HG02798 (cell line): ENCODE results near the gene SMARCB1.

Experiments used
- ATAC-seq: cut with Tn5 transposase; IDR thresholded peaks from one replicate; pipeline ENCODE4 v1.9.1; 2021; ENCODE audit warnings: mild to moderate bottlenecking; ENCODE audit not compliant: unreplicated experiment, poor library complexity

Gene SMARCB1

DNA sequence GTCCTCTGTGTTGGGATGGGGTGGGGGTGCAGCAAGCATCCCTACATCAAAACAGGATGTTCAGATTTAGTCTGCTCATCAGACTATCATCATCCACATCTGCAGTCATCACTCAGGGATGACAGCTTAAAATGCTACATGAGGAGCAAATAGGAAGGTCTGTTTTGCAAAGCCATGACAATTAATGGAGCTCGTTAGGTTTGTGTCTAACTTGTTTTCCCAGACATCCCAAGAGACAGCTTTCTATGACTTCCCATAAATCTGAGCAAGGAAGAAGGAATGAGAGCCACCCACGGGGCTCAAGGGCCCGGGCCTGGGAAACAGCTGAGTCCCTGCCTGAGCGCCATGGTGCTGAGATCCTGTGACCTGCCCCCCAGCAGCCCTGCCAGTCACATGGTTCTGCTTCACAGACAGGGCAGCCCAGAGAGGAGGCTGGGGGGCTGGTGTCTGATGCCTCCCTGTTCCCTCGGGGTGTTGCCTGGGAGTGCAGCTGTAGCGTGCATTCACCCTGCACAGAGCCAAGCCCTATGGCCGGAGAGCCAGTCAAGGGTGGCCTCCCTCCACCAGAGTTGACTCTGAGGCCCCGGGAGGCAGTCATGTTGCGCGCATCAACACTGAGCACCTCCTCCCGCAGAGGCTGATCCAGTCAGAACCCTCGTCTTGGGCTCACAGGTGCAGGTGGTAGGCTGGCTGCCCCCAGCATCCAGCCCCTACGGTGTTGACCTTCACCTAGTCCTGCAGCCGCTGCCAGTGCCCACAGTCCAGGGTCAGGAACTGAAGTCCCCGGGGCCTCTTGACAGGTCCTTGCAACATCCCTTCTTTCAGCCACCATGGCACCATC lies 40.0 kb downstream of the SMARCB1 start:
- ATAC-seq = no peak

- ATAC-seq = no peak
Observed at GRCh38 chr22:23827351-23827995, 40.7 kb downstream of the SMARCB1 start.

DNA sequence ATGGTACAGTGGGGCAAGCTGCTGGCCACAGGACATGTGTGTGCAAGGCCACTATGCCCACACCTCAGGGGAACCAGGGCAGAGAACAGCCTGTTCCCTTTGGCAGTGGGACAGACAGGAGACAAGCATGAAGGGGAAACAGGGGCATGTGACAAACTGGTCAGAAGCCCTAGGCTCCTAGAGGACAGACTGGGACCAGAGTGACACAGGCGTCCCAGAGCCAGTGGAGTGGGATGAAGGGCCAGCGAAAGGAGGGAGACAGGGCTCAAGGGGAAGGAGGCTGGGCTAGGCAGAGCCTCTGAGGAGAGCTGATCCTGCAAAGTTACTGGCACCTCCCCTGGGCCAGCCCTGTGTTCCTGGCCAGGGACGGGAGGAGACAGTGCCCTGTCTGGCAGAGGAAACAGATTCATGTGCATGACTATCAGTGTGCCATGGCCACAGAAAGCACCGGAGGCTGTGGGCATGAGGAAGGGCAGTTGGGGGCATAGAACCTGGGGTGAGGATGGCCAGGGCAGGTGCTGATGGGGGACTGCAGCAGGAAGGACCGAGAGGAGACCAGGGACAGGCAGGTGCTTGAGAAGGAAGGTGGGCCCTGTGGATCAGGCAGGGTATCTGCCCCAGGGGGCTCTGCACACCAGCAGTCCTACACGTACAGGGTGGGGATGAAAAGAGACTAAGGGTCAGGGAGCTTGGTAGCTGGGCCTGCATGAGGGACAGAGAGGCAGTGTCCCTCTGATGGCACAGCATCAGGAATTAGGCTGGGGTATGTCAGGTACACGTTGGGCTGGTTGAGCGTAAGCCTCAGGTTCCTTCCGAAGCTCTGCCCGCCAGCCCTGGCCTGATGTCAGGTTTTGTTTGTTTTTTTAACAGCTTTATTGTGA lies 42.3 kb downstream of the SMARCB1 start:
- no peak for ATAC-seq

DNA sequence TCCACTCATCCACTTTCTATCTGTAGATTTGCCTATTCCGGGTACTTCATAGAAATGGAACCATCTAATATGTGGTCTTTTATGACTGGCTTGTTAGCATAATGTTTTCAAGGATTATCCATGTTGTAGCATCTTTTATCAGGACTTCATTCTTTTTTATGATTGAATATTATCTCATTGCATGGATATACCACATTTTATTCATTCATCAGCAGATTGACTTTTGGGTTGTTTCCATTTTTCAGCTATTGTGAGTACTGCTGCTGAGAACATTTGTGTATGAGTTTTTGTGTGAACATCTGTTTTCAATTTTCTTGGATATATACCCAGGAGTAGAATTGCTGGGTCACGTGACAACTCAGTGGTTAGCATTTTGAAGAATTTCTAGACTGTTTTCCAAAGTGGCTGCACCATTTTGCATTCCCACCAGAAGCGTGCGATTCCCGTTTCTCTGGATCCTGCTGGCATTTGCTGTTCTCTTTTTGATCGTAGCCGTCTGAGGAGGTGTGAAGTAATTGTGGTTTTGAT lies 43.1 kb downstream of the SMARCB1 start:
- no peak for ATAC-seq

DNA sequence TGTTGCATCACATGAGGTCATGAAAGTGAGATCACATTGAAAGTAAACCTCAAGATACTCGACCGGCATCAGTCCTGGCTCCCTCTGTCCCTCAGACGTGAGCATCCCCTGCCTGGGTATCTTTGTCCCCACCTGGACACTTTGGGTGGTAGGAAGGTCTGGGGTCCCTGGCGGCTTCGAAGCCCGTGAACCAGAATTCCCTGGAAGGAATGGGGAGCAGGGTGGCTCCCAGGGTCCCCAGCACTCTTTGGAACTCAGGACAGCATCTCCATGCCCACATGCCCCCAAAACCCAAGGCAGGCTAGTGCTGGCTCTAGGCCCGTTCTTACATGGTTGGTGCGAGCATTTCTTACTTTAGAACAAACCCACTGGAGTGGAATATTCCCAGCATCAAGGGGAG lies 44.5 kb downstream of the SMARCB1 start:
- no peak for ATAC-seq

DNA sequence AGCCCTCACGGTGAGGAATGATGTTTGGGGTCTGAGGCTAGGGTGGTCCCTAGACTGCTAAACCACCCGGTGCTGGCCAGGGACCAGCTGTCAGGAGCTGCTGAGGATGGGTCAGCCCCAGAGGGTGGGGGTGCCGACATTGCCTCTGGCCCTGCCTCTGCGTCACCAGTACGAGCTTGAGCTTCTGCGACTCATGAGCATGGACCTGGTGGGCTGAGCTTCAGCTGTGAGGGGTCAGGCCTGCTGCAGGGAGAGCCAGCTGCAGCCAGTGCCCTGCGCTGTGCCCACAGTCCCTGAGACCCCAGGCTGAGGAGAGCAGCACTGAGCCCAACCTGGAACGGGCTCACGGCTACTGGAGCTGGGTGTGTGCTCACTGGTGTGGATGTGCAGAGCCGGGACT lies 45.0 kb downstream of the SMARCB1 start:
- ATAC-seq = no peak

DNA sequence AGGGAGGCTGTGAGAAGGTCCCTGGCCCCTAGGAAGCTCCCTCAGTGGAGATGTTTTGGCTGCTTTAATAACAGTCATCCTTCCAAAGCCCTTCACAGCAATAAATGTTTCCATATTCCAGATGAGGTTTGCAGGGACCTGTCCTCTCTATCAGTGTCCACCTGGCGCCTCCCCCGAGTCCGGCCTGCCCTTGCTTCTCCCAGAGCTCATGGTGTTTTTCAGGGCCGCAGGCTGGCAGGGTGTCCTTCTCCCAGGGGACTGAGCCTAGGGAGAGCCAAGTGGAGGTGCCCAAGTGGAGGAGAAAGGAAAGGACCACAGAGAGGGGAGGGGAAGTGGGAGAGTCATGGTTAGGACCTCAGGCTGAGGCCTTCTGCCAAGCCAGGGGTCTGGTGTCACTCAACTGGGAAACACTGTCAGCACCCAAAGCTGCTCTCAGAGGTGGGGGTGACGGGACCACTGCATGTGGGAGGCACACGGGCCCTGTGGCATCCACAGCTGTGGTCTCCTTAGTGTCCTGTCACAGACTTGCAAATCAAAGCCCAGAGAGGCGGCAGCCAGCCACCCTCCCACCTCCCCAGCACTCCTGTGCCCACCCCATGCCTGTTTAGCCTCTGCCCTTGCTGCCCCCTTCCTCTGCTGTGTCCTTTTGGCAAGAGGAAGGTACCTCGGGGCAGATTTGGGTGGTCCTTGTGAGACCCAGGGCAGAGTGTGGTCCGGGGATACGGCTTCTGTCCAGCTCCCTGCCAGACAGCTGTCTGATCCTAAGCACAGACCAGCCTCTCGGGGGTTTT lies 45.7 kb downstream of the SMARCB1 start:
- ATAC-seq = no peak

- no peak for ATAC-seq
Observed at GRCh38 chr22:23833017-23833751, 46.4 kb downstream of the SMARCB1 start.

GRCh38 chr22:23833911-23834317 lies 47.1 kb downstream of the SMARCB1 start:
- no peak for ATAC-seq

- no peak for ATAC-seq
Observed at GRCh38 chr22:23834406-23834792, 47.6 kb downstream of the SMARCB1 start.

GRCh38 chr22:23834793-23835483 lies 48.2 kb downstream of the SMARCB1 start:
- ATAC-seq = no peak

DNA sequence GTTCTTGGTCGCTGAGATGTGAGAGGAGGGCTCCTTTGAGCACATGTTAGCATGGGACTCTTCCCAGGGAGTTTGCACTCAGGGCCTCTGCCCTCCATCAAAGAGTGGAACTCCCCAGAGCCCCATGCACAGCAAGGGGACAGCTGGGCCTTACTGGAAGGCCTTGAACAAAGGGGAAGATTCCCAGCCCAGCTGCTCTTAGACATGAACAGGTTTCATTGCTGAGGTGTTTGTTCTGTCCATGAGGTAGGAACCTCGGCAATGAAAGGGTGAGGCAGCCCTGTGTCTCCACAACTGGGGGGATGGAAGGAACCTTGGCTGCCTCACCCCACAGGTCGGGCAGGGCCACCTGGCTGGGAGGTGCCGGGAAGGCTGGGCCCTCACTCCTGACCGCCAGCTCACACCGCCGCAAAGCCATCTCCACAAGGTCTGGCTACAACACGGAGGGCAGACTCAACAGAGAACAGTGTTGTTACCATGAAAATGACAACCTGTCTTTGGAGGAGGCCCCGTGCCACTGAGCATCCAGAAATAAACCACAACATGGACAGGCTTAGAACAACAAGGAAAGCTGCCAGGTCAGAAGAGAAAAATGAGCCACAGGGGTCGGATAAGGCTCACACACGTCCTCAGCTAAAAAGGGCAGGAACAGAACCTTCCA lies 48.8 kb downstream of the SMARCB1 start:
- no peak for ATAC-seq

GRCh38 chr22:23836281-23836680 lies 49.5 kb downstream of the SMARCB1 start:
- ATAC-seq = no peak

- ATAC-seq = no peak
Observed at GRCh38 chr22:23836692-23837495, 50.1 kb downstream of the SMARCB1 start.

- no peak for ATAC-seq
Observed at GRCh38 chr22:23837496-23837859, 50.7 kb downstream of the SMARCB1 start.

GRCh38 chr22:23837911-23838680 lies 51.3 kb downstream of the SMARCB1 start:
- no peak for ATAC-seq
